HCT116 (cell line): ENCODE measurements around the gene FOXN3. TPM values are rescaled to one million over a fixed set of nuclear protein-coding genes. Genes with fewer than 3 reads are reported as not detected.

ENCODE experiments used
- ATAC-seq: fragments of 200-7000 bp; cut with Tn5 transposase; 2 replicates; pipeline ENCODE4 v1.9.1; 2020; ENCODE audit warnings: mild to moderate bottlenecking, moderate library complexity
- BruUV-seq: library from RNA; stranded (reverse); fragments of 400-500 nt; replicated peaks from 2 replicates; lab custom pipeline; 2021; lab: Mats Ljungman, UMichigan
- CTCF ChIA-PET: fragments of 300-600 bp; sonication (Branson Sonifier 250); formaldehyde crosslinking; loops from one replicate; lab custom pipeline; 2021; ENCODE audit warnings: antibody characterized with exemption; lab: Charles Lee
- POLR2A ChIA-PET: fragments of 300-600, 350-600 bp; sonication (Branson Sonifier 250); formaldehyde crosslinking; loops from one replicate; lab custom pipeline; 2021; ENCODE audit warnings: antibody characterized with exemption; lab: Charles Lee
- RAD21 ChIA-PET, 2 experiments: fragments of 300-600 bp; sonication (Branson Sonifier 250); formaldehyde crosslinking; loops; one replicate each; lab custom pipeline; 2023; ENCODE audit warnings: low total read pairs in 2 of 2; ENCODE audit not compliant: uncharacterized antibody in 2 of 2, unreplicated experiment in 2 of 2, low non-redundant PET in 1 of 2; lab: Charles Lee
- DNase-seq: peaks from one replicate; pipeline ENCODE4 v3.0.0-alpha.2; 2010; ENCODE audit warnings: low read depth, low spot score
- H2AFZ ChIP-seq: fragments of 200-600 bp; shearing (Covaris generic), sonication (generic); 2 replicates; pipeline ENCODE4 v1.6.1; 2017; ENCODE audit warnings: low read depth, mixed run types, mixed read lengths, antibody characterized with exemption, low read length; ENCODE audit not compliant: poor library complexity, severe bottlenecking
- H3K27ac ChIP-seq: 2 replicates; pipeline ENCODE4 v1.5.1; 2012; ENCODE audit warnings: low read depth, low read length
- H3K27me3 ChIP-seq: fragments of 200-600 bp; sonication (generic); 2 replicates; pipeline ENCODE4 v1.6.1; 2016; ENCODE audit warnings: mixed run types, low read length, mixed read lengths; ENCODE audit not compliant: insufficient read depth
- H3K36me3 ChIP-seq, 2 experiments: fragments of 200-500 bp in 1 of 2; fragments of 200-600 bp in 1 of 2; sonication (Bioruptor generic) in 1 of 2; sonication (generic) in 1 of 2; 2 replicates each; pipeline versions ENCODE4 v1.5.1 to v1.6.1; 2014 to 2016; ENCODE audit warnings: low read length in 2 of 2, inconsistent platforms in 1 of 2, mixed read lengths in 1 of 2, mixed run types in 1 of 2; ENCODE audit not compliant: insufficient read depth in 2 of 2, control insufficient read depth in 1 of 2
- H3K4me1 ChIP-seq, 2 experiments: fragments of 200-600 bp in 1 of 2; sonication (generic) in 1 of 2; 2 replicates each; pipeline versions ENCODE4 v1.5.1 to v1.6.1; 2012 to 2017; ENCODE audit warnings: low read length in 2 of 2, inconsistent platforms in 1 of 2, mild to moderate bottlenecking in 1 of 2, mixed read lengths in 1 of 2, mixed run types in 1 of 2, moderate library complexity in 1 of 2; ENCODE audit not compliant: insufficient read depth in 2 of 2, control insufficient read depth in 1 of 2
- H3K4me2 ChIP-seq: fragments of 200-600 bp; sonication (generic); 2 replicates; pipeline ENCODE4 v1.6.1; 2017; ENCODE audit warnings: mixed run types, low read length, mixed read lengths
- H3K4me3 ChIP-seq, 2 experiments: fragments of 200-600 bp in 1 of 2; sonication (generic) in 1 of 2; replicated peaks in 1 of 2; 2 replicates each; pipeline ENCODE4 v1.5.1; 2011 to 2016; ENCODE audit warnings: low read length in 2 of 2, control low read depth in 1 of 2, low read depth in 1 of 2, mild to moderate bottlenecking in 1 of 2, mixed read lengths in 1 of 2, mixed run types in 1 of 2
- H3K79me2 ChIP-seq: fragments of 200-600 bp; sonication (generic); 2 replicates; pipeline ENCODE4 v1.6.1; 2017; ENCODE audit warnings: mild to moderate bottlenecking, mixed run types, low read length, moderate library complexity, mixed read lengths; ENCODE audit not compliant: insufficient read depth
- H3K9ac ChIP-seq: fragments of 200-600 bp; sonication (generic); 2 replicates; pipeline ENCODE4 v1.6.1; 2016; ENCODE audit warnings: low read length, mixed read lengths
- H3K9me2 ChIP-seq: fragments of 200-600 bp; sonication (generic), shearing (Covaris generic); 2 replicates; pipeline ENCODE4 v1.6.1; 2017; ENCODE audit warnings: mixed run types, mild to moderate bottlenecking, moderate library complexity; ENCODE audit not compliant: insufficient read depth
- H3K9me3 ChIP-seq, 2 experiments: fragments of 200-500 bp in 1 of 2; fragments of 200-600 bp in 1 of 2; sonication (Bioruptor generic) in 1 of 2; sonication (generic) in 1 of 2; 2 replicates each; pipeline ENCODE4 v1.6.1; 2014 to 2017; ENCODE audit warnings: low read length in 2 of 2, mixed read lengths in 2 of 2, inconsistent platforms in 1 of 2, low read depth in 1 of 2, mild to moderate bottlenecking in 1 of 2, mixed run types in 1 of 2, moderate library complexity in 1 of 2; ENCODE audit not compliant: control insufficient read depth in 1 of 2, insufficient read depth in 1 of 2
- H4K20me1 ChIP-seq: fragments of 200-600 bp; sonication (generic), shearing (Covaris generic); 2 replicates; pipeline ENCODE4 v1.6.1; 2017; ENCODE audit warnings: mixed run types, mild to moderate bottlenecking, moderate library complexity; ENCODE audit not compliant: insufficient read depth
- CBX3 ChIP-seq: IDR thresholded peaks from 2 replicates; pipeline ENCODE4 v1.6.1; 2012; ENCODE audit warnings: low read depth
- CEBPB ChIP-seq: IDR thresholded peaks from 2 replicates; pipeline ENCODE4 v1.6.1; 2012; ENCODE audit warnings: low read depth
- EGR1 ChIP-seq: IDR thresholded peaks from 2 replicates; pipeline ENCODE4 v1.6.1; 2012; ENCODE audit warnings: low read depth
- EZH2 ChIP-seq: fragments of 200-600 bp; sonication (generic); IDR thresholded peaks from 2 replicates; pipeline ENCODE4 v1.6.1; 2017; ENCODE audit warnings: antibody characterized with exemption, mixed run types
- EZH2phosphoT487 ChIP-seq: fragments of 200-600 bp; IDR thresholded peaks from 2 replicates; pipeline ENCODE4 v1.6.1; 2018; ENCODE audit warnings: antibody characterized with exemption, borderline replicate concordance
- FOSL1 ChIP-seq: IDR thresholded peaks from 2 replicates; pipeline ENCODE4 v1.6.1; 2012; ENCODE audit warnings: low read depth
- JUND ChIP-seq: IDR thresholded peaks from 2 replicates; pipeline ENCODE4 v1.6.1; 2012
- POLR2A ChIP-seq: IDR thresholded peaks from 2 replicates; pipeline ENCODE4 v1.7.0; 2011; ENCODE audit warnings: borderline replicate concordance; ENCODE audit not compliant: insufficient read depth, insufficient read length; ENCODE audit errors: extremely low read depth
- POLR2AphosphoS5 ChIP-seq: IDR thresholded peaks from 2 replicates; pipeline ENCODE4 v1.6.1; 2011; ENCODE audit warnings: mild to moderate bottlenecking, low read depth, low read length, moderate library complexity
- RAD21 ChIP-seq: IDR thresholded peaks from 2 replicates; pipeline ENCODE4 v1.6.1; 2012; ENCODE audit warnings: low read depth, mild to moderate bottlenecking
- SIN3A ChIP-seq: IDR thresholded peaks from 2 replicates; pipeline ENCODE4 v1.6.1; 2012; ENCODE audit warnings: low read depth
- SP1 ChIP-seq: IDR thresholded peaks from 2 replicates; pipeline ENCODE4 v1.6.1; 2012; ENCODE audit warnings: low read depth
- TCF7L2 ChIP-seq: IDR thresholded peaks from 2 replicates; pipeline ENCODE4 v1.7.0; 2011; ENCODE audit warnings: borderline replicate concordance, inconsistent platforms; ENCODE audit not compliant: insufficient read depth, insufficient read length; ENCODE audit errors: extremely low read depth
- YY1 ChIP-seq: IDR thresholded peaks from 2 replicates; pipeline ENCODE4 v1.6.1; 2011; ENCODE audit warnings: low read length, low read depth, moderate library complexity, mild to moderate bottlenecking; ENCODE audit not compliant: insufficient replicate concordance; ENCODE audit errors: extremely low read depth
- ZFX ChIP-seq: fragments of 450-650 bp; IDR thresholded peaks from 2 replicates; pipeline ENCODE4 v1.6.1; 2017
- ZNF274 ChIP-seq: fragments of 200-500 bp; sonication (Bioruptor generic); IDR thresholded peaks from 2 replicates; pipeline ENCODE4 v1.6.1; 2014; ENCODE audit warnings: mild to moderate bottlenecking, low read depth, low read length, inconsistent platforms
- intact Hi-C: fragments of 100-400 bp; cut with micrococcal nuclease; formaldehyde crosslinking; loops from 2 replicates; pipeline ENCODE4 v1.10.0; 2022
- total RNA-seq: library from RNA; stranded (reverse); gene quantifications from one replicate; pipeline ENCODE4 v1.2.1, GENCODE V29; 2021; ENCODE audit not compliant: unreplicated experiment
- TF ChIP-seq, protein P1 (sequence below): IDR thresholded peaks from 2 replicates; pipeline ENCODE4 v1.6.1; 2012; ENCODE audit warnings: low read depth
- TF ChIP-seq, protein P2 (sequence below): IDR thresholded peaks from 2 replicates; pipeline ENCODE4 v1.6.1; 2011; ENCODE audit warnings: mild to moderate bottlenecking, low read length, moderate library complexity; ENCODE audit not compliant: insufficient replicate concordance; ENCODE audit errors: extremely low read depth
- TF ChIP-seq, protein P3 (sequence below), 3 experiments: fragments of 200-600 bp in 1 of 3; sonication (generic) in 1 of 3; IDR thresholded peaks in 2 of 3; conservative IDR thresholded peaks in 1 of 3; 2 replicates each; pipeline ENCODE4 v1.5.1; 2012 to 2017; ENCODE audit warnings: low read depth in 2 of 3, low read length in 2 of 3, antibody characterized with exemption in 1 of 3, borderline replicate concordance in 1 of 3, control low read depth in 1 of 3, mild to moderate bottlenecking in 1 of 3, mixed read lengths in 1 of 3, mixed run types in 1 of 3, moderate library complexity in 1 of 3; ENCODE audit not compliant: insufficient read depth in 1 of 3
- TF ChIP-seq, protein P4 (sequence below): IDR thresholded peaks from 2 replicates; pipeline ENCODE4 v1.6.1; 2012

The FOXN3 gene
- total RNA-seq, 1 experiment from 2014 or later = 20.0 TPM

DNA sequence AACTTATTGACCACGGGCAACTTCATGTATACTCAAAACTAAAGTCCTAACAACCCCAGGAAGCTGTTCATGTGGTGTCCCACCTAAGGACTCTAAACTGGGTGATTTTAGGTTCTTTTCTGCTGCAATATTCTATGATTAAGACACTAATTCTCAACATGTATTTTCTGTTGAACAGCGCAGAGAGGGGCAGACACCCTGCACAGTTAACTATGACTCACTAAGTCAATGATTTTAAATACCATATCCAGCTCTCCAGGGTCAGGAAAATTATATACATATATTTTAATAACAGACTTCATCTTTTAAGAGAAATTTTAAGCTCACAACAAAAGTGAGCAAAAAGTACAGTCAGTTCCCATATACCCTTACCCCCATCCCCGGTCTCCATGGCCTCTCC, 85.0 kb downstream of the FOXN3 start:
- Histone ChIP-seq H3K27me3 (no peaks in the 10 kb centered on the region), H3K9me2 (no peaks in the 10 kb centered on the region), H3K9me3 (no peaks in the 10 kb centered on the region), H2AFZ (no peak overlapping the region), H3K9ac (no peak overlapping the region), H4K20me1 (no peaks in the 10 kb centered on the region), H3K4me1 (no peaks in the 10 kb centered on the region), H3K4me3 (no peak overlapping the region), H3K36me3 (no peaks in the 10 kb centered on the region), H3K4me2 (no peak overlapping the region), H3K27ac (no peak overlapping the region), H3K79me2 (no peaks in the 10 kb centered on the region)
- BruUV-seq = no TSS peak
- intact Hi-C loops = loop anchor here (10.0 kb wide), 1 partner anchor 433 kb away; no protein-coding TSS in a partner anchor
- no peak for ATAC-seq
- POLR2A ChIA-PET = no interaction called here
- TF ChIP-seq RAD21 (no peak), EGR1 (no peak), ZFX (no peak), FOSL1 (no peak), POLR2A (no peak), YY1 (no peak), EZH2phosphoT487 (no peak), JUND (no peak), SIN3A (no peak), SP1 (no peak), CEBPB (no peak), EZH2 (no peak), CBX3 (no peak), POLR2AphosphoS5 (no peak), ZNF274 (no peak), TCF7L2 (no peak)
- TF ChIP-seq, protein P1, sequence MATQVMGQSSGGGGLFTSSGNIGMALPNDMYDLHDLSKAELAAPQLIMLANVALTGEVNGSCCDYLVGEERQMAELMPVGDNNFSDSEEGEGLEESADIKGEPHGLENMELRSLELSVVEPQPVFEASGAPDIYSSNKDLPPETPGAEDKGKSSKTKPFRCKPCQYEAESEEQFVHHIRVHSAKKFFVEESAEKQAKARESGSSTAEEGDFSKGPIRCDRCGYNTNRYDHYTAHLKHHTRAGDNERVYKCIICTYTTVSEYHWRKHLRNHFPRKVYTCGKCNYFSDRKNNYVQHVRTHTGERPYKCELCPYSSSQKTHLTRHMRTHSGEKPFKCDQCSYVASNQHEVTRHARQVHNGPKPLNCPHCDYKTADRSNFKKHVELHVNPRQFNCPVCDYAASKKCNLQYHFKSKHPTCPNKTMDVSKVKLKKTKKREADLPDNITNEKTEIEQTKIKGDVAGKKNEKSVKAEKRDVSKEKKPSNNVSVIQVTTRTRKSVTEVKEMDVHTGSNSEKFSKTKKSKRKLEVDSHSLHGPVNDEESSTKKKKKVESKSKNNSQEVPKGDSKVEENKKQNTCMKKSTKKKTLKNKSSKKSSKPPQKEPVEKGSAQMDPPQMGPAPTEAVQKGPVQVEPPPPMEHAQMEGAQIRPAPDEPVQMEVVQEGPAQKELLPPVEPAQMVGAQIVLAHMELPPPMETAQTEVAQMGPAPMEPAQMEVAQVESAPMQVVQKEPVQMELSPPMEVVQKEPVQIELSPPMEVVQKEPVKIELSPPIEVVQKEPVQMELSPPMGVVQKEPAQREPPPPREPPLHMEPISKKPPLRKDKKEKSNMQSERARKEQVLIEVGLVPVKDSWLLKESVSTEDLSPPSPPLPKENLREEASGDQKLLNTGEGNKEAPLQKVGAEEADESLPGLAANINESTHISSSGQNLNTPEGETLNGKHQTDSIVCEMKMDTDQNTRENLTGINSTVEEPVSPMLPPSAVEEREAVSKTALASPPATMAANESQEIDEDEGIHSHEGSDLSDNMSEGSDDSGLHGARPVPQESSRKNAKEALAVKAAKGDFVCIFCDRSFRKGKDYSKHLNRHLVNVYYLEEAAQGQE = no peak
- TF ChIP-seq, protein P2, sequence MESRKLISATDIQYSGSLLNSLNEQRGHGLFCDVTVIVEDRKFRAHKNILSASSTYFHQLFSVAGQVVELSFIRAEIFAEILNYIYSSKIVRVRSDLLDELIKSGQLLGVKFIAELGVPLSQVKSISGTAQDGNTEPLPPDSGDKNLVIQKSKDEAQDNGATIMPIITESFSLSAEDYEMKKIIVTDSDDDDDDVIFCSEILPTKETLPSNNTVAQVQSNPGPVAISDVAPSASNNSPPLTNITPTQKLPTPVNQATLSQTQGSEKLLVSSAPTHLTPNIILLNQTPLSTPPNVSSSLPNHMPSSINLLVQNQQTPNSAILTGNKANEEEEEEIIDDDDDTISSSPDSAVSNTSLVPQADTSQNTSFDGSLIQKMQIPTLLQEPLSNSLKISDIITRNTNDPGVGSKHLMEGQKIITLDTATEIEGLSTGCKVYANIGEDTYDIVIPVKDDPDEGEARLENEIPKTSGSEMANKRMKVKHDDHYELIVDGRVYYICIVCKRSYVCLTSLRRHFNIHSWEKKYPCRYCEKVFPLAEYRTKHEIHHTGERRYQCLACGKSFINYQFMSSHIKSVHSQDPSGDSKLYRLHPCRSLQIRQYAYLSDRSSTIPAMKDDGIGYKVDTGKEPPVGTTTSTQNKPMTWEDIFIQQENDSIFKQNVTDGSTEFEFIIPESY = no peak
- TF ChIP-seq, protein P3, sequence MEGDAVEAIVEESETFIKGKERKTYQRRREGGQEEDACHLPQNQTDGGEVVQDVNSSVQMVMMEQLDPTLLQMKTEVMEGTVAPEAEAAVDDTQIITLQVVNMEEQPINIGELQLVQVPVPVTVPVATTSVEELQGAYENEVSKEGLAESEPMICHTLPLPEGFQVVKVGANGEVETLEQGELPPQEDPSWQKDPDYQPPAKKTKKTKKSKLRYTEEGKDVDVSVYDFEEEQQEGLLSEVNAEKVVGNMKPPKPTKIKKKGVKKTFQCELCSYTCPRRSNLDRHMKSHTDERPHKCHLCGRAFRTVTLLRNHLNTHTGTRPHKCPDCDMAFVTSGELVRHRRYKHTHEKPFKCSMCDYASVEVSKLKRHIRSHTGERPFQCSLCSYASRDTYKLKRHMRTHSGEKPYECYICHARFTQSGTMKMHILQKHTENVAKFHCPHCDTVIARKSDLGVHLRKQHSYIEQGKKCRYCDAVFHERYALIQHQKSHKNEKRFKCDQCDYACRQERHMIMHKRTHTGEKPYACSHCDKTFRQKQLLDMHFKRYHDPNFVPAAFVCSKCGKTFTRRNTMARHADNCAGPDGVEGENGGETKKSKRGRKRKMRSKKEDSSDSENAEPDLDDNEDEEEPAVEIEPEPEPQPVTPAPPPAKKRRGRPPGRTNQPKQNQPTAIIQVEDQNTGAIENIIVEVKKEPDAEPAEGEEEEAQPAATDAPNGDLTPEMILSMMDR (IDR thresholded peaks at IDR 0.05 in 2 of 3, conservative IDR thresholded peaks at IDR 0.05 in 1 of 3; ENCODE audit: borderline replicate concordance in 1 of 3, insufficient read depth in 1 of 3, low read depth in 2 of 3, low read length in 2 of 3) = no peak
- TF ChIP-seq, protein P4, sequence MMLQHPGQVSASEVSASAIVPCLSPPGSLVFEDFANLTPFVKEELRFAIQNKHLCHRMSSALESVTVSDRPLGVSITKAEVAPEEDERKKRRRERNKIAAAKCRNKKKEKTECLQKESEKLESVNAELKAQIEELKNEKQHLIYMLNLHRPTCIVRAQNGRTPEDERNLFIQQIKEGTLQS = no peak
- no peak for DNase-seq
- CTCF ChIA-PET = no interaction called here
- RAD21 ChIA-PET = no interaction called here
